ENCODE results near the gene SPRY1.

Gene SPRY1

GRCh38 chr4:123359449-123360315 is 36.9 kb upstream of the SPRY1 start:
- Histone ChIP-seq H3K4me3 (ENCODE audit: low read length) (no peak overlapping the region), H3K9ac (ENCODE audit: low read length) (no peak overlapping the region), H3K27me3 (ENCODE audit: control insufficient read depth, insufficient read depth, low read length) (no peaks in the 10 kb centered on the region), H3K9me3 (ENCODE audit: control insufficient read depth, low read length) (peaks cover 3% of the 10 kb centered on the region), H3K36me3 (ENCODE audit: control insufficient read depth, insufficient read depth, low read length) (no peaks in the 10 kb centered on the region), H3K4me1 (ENCODE audit: control insufficient read depth, insufficient read depth, low read length) (no peaks in the 10 kb centered on the region)

- no peaks in the 10 kb centered on the region for H3K36me3 ChIP-seq (ENCODE audit: control insufficient read depth, insufficient read depth, low read length)
- no peak overlapping the region for H3K4me3 ChIP-seq (ENCODE audit: low read length)
- H3K27me3 ChIP-seq (ENCODE audit: control insufficient read depth, insufficient read depth, low read length) = no peaks in the 10 kb centered on the region
- H3K9me3 ChIP-seq (ENCODE audit: control insufficient read depth, low read length) = no peaks in the 10 kb centered on the region
- no peak overlapping the region for H3K9ac ChIP-seq (ENCODE audit: low read length)
- H3K4me1 ChIP-seq (ENCODE audit: control insufficient read depth, insufficient read depth, low read length) = no peaks in the 10 kb centered on the region
Observed at GRCh38 chr4:123361195-123361861, 35.3 kb upstream of the SPRY1 start.

GRCh38 chr4:123362103-123362502 is 34.5 kb upstream of the SPRY1 start:
- Histone ChIP-seq H3K9me3 (ENCODE audit: control insufficient read depth, low read length) (no peaks in the 10 kb centered on the region), H3K4me3 (ENCODE audit: low read length) (no peak overlapping the region), H3K27me3 (ENCODE audit: control insufficient read depth, insufficient read depth, low read length) (no peaks in the 10 kb centered on the region), H3K4me1 (ENCODE audit: control insufficient read depth, insufficient read depth, low read length) (no peaks in the 10 kb centered on the region), H3K36me3 (ENCODE audit: control insufficient read depth, insufficient read depth, low read length) (no peaks in the 10 kb centered on the region), H3K9ac (ENCODE audit: low read length) (no peak overlapping the region)

- Histone ChIP-seq H3K9me3 (ENCODE audit: control insufficient read depth, low read length) (no peaks in the 10 kb centered on the region), H3K4me3 (ENCODE audit: low read length) (no peak overlapping the region), H3K36me3 (ENCODE audit: control insufficient read depth, insufficient read depth, low read length) (no peaks in the 10 kb centered on the region), H3K4me1 (ENCODE audit: control insufficient read depth, insufficient read depth, low read length) (no peaks in the 10 kb centered on the region), H3K27me3 (ENCODE audit: control insufficient read depth, insufficient read depth, low read length) (no peaks in the 10 kb centered on the region), H3K9ac (ENCODE audit: low read length) (no peak overlapping the region)
Observed at GRCh38 chr4:123363729-123364128, 32.9 kb upstream of the SPRY1 start.

GRCh38 chr4:123364906-123365305 is 31.7 kb upstream of the SPRY1 start:
- no peaks in the 10 kb centered on the region for H3K9me3 ChIP-seq (ENCODE audit: control insufficient read depth, low read length)

GRCh38 chr4:123365412-123365811 is 31.2 kb upstream of the SPRY1 start:
- H3K9ac ChIP-seq (ENCODE audit: low read length) = no peak overlapping the region
- H3K4me3 ChIP-seq (ENCODE audit: low read length) = no peak overlapping the region
- no peaks in the 10 kb centered on the region for H3K36me3 ChIP-seq (ENCODE audit: control insufficient read depth, insufficient read depth, low read length)
- H3K27me3 ChIP-seq (ENCODE audit: control insufficient read depth, insufficient read depth, low read length) = no peaks in the 10 kb centered on the region
- H3K4me1 ChIP-seq (ENCODE audit: control insufficient read depth, insufficient read depth, low read length) = no peaks in the 10 kb centered on the region
- H3K9me3 ChIP-seq (ENCODE audit: control insufficient read depth, low read length) = no peaks in the 10 kb centered on the region

More at GRCh38 chr4:123364906-123365305, 31.7 kb upstream of the SPRY1 start:
- Histone ChIP-seq H3K36me3 (ENCODE audit: control insufficient read depth, insufficient read depth, low read length) (no peaks in the 10 kb centered on the region), H3K4me3 (ENCODE audit: low read length) (no peak overlapping the region), H3K27me3 (ENCODE audit: control insufficient read depth, insufficient read depth, low read length) (no peaks in the 10 kb centered on the region), H3K9ac (ENCODE audit: low read length) (no peak overlapping the region), H3K4me1 (ENCODE audit: control insufficient read depth, insufficient read depth, low read length) (no peaks in the 10 kb centered on the region)

- Histone ChIP-seq H3K4me3 (ENCODE audit: low read length) (no peak overlapping the region), H3K9ac (ENCODE audit: low read length) (no peak overlapping the region), H3K9me3 (ENCODE audit: control insufficient read depth, low read length) (no peaks in the 10 kb centered on the region), H3K4me1 (ENCODE audit: control insufficient read depth, insufficient read depth, low read length) (no peaks in the 10 kb centered on the region), H3K36me3 (ENCODE audit: control insufficient read depth, insufficient read depth, low read length) (no peaks in the 10 kb centered on the region), H3K27me3 (ENCODE audit: control insufficient read depth, insufficient read depth, low read length) (no peaks in the 10 kb centered on the region)
Observed at GRCh38 chr4:123366144-123366748, 30.3 kb upstream of the SPRY1 start.

- no peak overlapping the region for H3K9ac ChIP-seq (ENCODE audit: low read length)
- no peaks in the 10 kb centered on the region for H3K36me3 ChIP-seq (ENCODE audit: control insufficient read depth, insufficient read depth, low read length)
- no peaks in the 10 kb centered on the region for H3K9me3 ChIP-seq (ENCODE audit: control insufficient read depth, low read length)
- no peaks in the 10 kb centered on the region for H3K27me3 ChIP-seq (ENCODE audit: control insufficient read depth, insufficient read depth, low read length)
- H3K4me1 ChIP-seq (ENCODE audit: control insufficient read depth, insufficient read depth, low read length) = no peaks in the 10 kb centered on the region
- H3K4me3 ChIP-seq (ENCODE audit: low read length) = no peak overlapping the region
Observed at GRCh38 chr4:123378794-123379193, 17.8 kb upstream of the SPRY1 start.

GRCh38 chr4:123379392-123379791 is 17.2 kb upstream of the SPRY1 start:
- H3K9ac ChIP-seq (ENCODE audit: low read length) = no peak overlapping the region
- H3K4me1 ChIP-seq (ENCODE audit: control insufficient read depth, insufficient read depth, low read length) = no peaks in the 10 kb centered on the region
- no peaks in the 10 kb centered on the region for H3K27me3 ChIP-seq (ENCODE audit: control insufficient read depth, insufficient read depth, low read length)
- no peaks in the 10 kb centered on the region for H3K9me3 ChIP-seq (ENCODE audit: control insufficient read depth, low read length)
- no peak overlapping the region for H3K4me3 ChIP-seq (ENCODE audit: low read length)
- no peaks in the 10 kb centered on the region for H3K36me3 ChIP-seq (ENCODE audit: control insufficient read depth, insufficient read depth, low read length)

GRCh38 chr4:123380728-123381716 is 15.6 kb upstream of the SPRY1 start:
- H3K9ac ChIP-seq (ENCODE audit: low read length) = no peak overlapping the region
- H3K36me3 ChIP-seq (ENCODE audit: control insufficient read depth, insufficient read depth, low read length) = no peaks in the 10 kb centered on the region
- H3K27me3 ChIP-seq (ENCODE audit: control insufficient read depth, insufficient read depth, low read length) = no peaks in the 10 kb centered on the region
- H3K9me3 ChIP-seq (ENCODE audit: control insufficient read depth, low read length) = no peaks in the 10 kb centered on the region
- H3K4me1 ChIP-seq (ENCODE audit: control insufficient read depth, insufficient read depth, low read length) = peaks cover 1% of the 10 kb centered on the region
- H3K4me3 ChIP-seq (ENCODE audit: low read length) = no peak overlapping the region

- Histone ChIP-seq H3K9me3 (ENCODE audit: control insufficient read depth, low read length) (no peaks in the 10 kb centered on the region), H3K9ac (ENCODE audit: low read length) (no peak overlapping the region)
Observed at GRCh38 chr4:123381996-123382395, 14.6 kb upstream of the SPRY1 start.

More at GRCh38 chr4:123381996-123382395, 14.6 kb upstream of the SPRY1 start:
- Histone ChIP-seq H3K27me3 (ENCODE audit: control insufficient read depth, insufficient read depth, low read length) (no peaks in the 10 kb centered on the region), H3K4me3 (ENCODE audit: low read length) (no peak overlapping the region), H3K4me1 (ENCODE audit: control insufficient read depth, insufficient read depth, low read length) (peaks cover 6% of the 10 kb centered on the region), H3K36me3 (ENCODE audit: control insufficient read depth, insufficient read depth, low read length) (no peaks in the 10 kb centered on the region)

Measured in mucosa of stomach (tissue), 1 donor.